HG02884 (cell line): ENCODE measurements around the gene DPH2.

Experiments
- ATAC-seq: cut with Tn5 transposase; IDR thresholded peaks from one replicate; pipeline ENCODE4 v1.9.1; 2021; ENCODE audit warnings: mild to moderate bottlenecking, moderate library complexity; ENCODE audit not compliant: unreplicated experiment

The DPH2 gene

DNA sequence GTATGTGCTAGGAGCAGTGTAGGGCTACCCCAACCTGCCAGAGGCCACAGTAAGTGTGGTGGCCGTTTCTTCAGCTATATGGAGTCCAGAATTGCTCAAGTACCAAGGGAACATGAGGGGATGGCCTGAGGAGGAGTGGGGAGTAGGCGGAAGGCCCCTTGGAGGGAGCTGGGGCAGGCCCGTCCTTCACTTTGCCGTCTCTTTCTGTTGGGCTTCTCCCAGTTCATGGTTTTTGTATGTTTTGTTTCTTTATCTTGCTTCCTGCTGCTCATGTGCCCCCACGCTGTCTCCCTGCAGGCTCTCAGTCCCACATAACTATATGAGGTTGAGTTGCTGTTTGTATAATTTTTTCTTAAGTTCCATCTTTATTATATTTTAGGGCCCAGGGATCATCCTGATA, 5.9 kb upstream of the DPH2 start:
- ATAC-seq, result no peak

DNA sequence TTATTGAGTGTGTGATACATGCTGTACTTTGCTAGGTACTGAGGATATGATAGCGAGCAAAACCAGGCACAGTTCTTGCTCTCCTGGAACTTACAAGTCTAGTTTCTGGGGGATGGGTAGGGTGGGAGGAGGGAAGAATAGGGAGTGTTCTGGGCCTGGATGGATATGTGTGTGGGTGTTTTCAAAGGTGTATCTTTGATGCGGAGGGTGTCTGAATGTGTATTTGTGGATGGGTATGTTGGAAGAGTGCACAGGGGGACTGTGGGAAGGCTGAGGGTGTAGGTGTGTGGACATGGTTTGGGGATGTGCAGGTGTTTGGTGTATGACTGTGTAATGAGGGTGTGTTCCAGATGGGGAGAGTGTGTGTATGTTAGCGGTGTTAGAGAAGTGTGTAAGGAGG, 4.5 kb upstream of the DPH2 start:
- no peak for ATAC-seq

DNA sequence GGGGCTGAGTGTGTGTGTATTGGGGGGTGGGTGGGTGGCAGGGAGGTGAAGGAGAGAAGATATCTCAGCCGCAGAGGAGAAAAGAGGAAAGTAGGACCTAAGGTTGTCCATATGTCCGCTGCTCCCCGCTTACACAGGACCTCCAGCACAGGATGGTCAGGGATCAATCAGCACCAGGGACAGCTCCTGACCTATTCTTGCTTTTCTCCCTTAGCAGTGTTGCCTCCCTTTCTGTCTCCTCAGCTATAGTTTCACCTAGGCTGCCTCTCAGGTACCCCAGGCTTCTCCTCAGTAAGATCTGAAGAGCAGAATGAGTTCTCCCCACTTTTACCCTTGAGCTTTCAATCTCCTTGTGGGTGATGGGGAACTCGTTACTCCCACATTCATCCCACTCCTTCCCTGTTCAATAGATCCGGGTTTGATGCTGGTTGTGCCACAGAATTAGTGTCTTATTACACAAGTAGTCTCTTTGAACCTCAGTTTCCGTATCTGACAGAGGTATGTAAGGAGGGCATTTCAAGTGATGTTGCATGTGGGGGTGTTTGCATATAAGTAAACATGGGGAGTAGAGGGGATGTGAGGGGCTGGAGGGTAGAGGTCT, 1.4 kb upstream of the DPH2 start:
- no peak for ATAC-seq

DNA sequence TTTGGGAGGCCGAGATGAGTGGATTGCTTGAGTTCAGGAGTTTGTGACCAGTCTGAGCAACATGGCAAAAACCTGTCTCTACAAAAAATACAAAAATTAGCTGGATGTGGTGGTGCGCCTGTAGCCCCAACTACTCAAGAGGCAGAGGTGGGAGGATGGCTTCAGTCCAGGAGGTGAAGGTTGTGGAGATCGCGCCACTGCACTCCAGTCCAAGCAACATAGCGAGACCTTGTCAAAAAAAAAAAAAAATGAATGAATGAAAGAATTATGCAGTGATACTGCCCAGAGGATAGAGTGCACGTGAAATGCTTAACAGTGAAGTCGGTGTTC, 429 bp upstream of the DPH2 start:
- no peak for ATAC-seq

DNA sequence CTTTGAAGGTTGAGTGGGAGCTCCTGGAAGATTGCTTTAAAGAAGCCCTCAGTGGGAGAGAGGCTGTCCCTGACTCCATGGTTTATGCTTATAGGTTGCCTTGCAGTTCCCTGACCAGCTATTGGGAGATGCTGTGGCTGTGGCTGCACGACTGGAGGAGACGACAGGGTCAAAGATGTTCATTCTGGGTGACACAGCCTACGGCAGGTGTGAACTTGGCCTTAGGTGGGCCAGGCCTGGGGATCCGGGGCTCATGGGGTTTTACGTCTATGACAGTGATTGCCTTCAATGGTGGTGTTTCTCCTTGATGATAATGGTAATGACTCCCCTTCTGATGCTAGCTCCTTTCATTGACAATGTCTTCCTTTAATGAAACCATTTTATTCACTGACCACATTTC, 692 bp downstream of the DPH2 start:
- no peak for ATAC-seq

DNA sequence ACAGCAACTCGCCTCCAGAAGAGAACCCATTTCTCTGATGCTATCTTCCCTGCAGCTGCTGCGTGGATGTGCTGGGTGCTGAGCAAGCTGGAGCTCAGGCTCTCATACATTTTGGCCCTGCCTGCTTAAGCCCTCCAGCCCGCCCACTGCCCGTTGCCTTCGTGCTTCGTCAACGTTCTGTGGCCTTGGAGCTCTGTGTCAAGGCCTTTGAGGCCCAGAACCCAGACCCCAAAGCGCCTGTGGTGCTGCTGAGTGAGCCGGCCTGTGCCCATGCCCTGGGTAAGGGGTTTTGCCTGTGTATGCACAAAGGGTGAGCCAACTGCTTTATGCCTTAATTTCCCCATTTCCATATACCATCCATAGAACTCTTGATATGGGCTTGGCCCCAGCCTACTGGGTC, 1.1 kb downstream of the DPH2 start:
- no peak for ATAC-seq

DNA sequence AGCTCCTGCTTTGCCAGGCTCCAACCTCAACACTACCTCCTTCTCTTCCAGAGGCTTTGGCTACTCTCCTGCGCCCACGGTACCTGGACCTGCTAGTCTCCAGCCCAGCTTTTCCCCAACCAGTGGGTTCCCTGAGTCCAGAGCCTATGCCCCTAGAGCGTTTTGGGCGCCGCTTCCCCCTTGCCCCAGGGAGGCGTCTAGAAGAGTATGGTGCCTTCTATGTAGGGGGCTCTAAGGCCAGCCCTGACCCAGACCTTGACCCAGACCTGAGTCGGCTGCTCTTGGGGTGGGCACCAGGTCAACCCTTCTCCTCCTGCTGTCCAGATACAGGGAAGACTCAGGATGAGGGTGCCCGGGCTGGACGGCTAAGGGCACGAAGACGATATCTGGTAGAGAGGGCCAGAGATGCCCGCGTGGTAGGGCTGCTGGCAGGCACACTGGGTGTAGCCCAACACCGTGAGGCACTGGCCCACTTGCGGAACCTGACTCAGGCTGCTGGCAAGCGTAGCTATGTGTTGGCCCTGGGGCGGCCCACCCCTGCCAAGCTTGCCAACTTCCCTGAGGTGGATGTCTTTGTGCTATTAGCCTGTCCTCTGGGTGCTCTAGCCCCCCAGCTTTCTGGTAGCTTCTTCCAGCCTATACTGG, 1.6 kb downstream of the DPH2 start:
- no peak for ATAC-seq

DNA sequence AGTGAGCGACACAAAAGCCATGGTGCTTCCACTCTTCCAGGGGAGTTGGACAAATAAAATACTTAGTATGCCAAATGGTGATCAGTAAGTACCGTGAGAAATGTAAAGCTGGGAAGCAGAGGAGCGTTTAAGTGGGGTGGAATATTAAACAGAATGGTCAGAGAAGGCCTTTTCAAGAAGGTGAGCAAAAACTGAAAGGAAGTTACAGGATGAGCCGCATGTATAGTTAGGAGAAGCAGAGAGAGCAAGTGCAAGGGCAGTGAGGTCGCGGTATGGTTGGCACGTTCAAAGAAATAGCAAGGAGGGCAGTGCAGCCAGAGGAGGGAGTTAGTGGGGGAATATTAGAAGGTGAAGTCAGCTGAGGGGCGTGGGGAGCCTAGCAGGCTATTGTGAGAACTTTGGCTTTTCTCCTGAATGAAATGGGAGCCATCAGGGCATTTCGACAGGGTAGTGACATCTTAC, 4.2 kb downstream of the DPH2 start:
- no peak for ATAC-seq

DNA sequence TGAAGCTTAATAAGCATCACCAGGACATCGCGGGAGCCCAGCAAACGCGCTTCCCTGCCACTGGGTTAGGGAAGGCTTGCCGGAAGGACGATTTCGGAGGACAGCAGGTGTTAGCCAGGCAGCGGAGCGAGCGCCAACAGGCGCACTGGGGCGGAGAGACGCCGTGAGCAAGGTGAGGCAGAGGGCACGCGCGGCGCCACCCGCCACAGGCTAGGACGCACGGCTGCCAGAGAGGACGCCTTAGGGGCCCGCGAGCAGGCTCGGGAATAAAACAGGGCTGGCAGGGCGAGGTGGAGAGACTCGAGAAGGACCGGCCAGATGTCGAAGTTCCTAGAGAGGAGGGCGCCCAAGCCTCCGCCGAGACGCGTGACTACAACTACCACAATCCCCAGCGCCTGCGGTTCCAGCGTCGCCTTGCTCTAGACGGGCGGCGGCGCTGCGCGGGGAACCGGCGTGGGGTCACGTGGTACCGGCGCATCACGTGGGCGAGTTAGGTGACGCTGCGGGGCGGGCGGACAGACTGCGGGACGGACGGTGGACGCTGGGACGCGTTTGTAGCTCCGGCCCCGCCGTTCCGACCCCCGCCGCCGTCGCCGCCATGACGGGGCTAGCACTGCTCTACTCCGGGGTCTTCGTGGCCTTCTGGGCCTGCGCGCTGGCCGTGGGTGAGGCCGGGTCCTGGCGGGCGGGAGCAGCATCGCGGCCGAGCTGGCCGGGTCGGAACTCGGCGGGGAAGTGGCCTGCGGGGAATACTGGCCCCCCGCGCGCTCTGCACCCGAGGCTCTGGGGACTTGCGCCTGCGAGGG, 4.8 kb downstream of the DPH2 start, which contains the start of gene ATP6V0B:
Gene ATP6V0B, plus strand, starts transcription at position 518 of the 806 bp plus-strand sequence. Its CDS starts 81 bp downstream, at position 599.
- ATAC-seq, result peak; percentile 60

DNA sequence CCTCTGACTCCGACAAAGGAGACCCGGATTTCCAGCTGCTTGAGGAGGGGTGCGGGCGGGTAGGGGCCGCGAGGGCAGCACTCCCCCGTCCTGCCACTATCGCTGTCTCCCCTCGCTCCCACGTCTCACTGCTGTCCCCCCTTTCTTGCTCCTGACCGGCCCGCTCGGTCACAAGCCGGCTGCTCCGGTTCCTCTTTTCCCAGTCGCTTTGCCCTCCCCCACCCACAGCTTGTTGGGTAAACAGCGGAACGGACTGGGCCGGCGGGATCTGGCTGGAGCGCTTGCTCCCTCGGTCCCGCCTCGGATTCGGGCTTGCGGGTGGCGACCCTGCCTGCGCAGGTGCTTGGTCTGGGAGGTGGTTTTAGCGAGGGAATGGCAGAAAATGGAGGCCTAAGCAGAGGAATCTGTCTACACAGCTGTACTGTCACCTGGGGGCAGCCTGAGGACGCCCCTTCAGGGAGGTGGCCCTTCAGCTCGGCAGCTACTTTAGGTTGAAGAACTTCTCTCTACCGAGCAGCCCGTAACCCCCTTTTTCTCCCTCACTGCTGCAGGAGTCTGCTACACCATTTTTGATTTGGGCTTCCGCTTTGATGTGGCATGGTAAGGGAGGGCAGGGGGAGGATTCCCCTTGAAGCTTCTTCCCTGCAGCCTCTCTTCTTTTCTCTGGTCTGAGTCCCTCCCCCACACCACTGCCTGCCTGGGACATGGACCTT, 5.6 kb downstream of the DPH2 start:
- no peak for ATAC-seq

DNA sequence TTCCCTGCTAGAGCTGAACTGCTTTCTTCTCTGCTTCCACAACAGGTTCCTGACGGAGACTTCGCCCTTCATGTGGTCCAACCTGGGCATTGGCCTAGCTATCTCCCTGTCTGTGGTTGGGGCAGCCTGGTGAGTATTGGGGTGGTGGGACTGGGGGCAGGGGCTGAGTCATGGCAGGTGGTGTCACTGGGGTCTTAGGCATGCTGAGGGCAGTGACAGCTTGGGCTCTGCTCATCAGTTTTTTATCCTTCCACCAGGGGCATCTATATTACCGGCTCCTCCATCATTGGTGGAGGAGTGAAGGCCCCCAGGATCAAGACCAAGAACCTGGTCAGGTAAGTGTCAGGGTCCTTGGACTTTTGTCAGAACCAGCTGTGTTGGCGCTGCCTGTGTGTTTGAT, 6.2 kb downstream of the DPH2 start:
- no peak for ATAC-seq

DNA sequence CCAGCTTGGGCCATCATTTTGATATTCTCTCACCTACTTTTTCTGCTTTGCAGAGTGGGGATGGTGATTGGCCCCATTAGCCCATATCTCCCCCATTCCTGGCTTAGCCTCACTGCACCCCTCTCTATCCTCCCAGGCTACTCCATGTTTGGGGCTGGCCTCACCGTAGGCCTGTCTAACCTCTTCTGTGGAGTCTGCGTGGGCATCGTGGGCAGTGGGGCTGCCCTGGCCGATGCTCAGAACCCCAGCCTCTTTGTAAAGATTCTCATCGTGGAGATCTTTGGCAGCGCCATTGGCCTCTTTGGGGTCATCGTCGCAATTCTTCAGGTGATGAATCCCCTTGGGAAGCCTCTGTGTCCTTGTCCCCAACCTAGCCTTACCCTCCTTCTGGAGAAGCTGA, 7.1 kb downstream of the DPH2 start:
- no peak for ATAC-seq

DNA sequence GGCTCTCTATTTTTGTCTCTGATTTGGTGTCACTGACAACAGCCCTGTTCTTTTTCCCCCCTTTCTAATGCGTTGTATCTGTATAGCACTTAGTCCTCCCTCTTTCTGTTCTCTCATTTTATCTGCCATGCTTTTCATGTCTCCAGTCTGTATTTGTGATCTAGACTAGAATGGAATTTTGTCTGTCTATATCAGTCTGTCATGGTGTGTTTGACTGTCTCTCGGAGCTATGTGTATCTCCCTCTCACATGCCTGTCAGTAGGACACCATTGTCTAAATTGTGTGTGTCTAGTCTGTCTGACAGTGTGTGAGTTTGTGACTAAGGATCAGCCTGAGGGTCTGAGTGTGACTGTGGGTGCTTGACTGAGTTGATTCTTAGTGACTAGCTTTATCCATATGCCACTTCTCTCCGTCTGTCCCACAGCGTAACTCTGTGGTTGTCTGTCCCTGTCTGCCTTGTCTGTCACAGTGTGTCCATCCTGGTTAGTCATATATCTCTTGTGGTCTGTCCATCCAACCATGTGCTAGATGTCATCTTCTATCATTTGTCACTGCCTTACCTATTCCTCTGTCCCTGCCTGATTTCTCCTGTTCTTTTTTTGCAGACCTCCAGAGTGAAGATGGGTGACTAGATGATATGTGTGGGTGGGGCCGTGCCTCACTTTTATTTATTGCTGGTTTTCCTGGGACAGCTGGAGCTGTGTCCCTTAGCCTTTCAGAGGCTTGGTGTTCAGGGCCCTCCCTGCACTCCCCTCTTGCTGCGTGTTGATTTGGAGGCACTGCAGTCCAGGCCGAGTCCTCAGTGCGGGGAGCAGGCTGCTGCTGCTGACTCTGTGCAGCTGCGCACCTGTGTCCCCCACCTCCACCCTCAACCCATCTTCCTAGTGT, 7.8 kb downstream of the DPH2 start:
- ATAC-seq, result no peak

DNA sequence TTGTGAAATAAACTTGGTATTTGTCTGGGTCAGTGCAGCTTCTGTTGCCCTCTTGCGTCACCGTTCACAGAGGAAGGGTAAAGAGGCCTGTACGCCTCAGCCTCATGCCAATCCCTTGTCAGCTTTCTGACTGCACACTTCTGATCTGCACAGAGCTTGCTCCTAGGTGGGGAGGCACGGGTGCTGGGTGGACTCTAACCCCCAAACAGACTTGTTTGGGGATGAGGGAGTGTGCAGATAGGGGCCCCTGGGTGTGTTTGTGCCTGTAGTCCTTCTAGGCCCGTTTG, 8.4 kb downstream of the DPH2 start:
- no peak for ATAC-seq

DNA sequence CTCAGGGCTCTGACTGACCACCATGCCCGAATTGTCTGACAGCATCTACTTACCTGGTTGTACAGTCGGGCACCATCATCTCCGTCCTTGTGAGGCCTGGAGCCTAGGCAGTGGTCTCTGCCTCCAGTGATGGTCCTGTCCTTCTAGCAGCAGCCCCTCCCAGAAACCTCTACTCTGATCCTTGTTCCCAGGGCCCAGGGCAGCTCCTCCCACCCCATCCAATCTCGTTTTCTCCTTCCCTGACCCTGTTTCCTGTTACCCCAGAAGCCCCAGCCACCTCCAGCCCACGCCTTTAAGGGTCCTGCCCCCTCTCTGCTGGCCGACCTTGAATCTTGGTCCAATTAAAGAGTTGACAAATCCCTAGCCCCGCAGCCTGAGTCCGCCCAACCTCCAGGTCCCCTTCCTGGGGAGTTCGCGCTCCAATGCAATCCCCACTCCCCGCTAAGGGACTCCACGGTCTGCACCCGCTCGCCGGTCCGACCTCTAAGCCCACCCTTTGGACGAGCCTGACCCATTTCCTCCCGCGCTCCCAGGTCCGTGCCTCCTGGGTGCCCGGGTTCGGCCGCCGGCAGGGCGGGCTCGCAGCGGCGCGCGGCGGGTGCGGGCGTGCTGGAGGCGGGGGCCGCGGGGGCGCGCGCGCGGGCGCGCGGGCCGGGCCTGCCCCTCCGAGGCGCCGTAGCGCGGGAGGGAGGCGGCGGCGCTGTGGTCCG, 8.9 kb downstream of the DPH2 start, which contains the start of gene B4GALT2:
Gene B4GALT2, plus strand, starts transcription at position 660 of the 710 bp plus-strand sequence. CDS start 1,951 bp downstream, outside the sequence.
- ATAC-seq, result no peak

DNA sequence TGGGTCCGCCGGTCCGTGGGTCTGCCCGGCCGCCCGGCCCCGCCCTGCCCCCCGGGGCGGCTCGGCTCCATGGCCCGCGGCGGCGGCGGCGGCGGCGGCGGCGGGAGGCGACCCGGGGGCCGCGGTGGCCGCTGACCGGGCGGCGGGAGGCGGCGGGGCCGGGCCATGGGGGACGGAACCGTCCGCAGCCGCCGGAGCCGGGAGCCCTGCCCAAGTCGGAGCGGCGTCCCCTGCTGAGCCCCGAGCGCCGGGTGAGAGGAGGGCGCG, 9.4 kb downstream of the DPH2 start:
- ATAC-seq, result no peak

DNA sequence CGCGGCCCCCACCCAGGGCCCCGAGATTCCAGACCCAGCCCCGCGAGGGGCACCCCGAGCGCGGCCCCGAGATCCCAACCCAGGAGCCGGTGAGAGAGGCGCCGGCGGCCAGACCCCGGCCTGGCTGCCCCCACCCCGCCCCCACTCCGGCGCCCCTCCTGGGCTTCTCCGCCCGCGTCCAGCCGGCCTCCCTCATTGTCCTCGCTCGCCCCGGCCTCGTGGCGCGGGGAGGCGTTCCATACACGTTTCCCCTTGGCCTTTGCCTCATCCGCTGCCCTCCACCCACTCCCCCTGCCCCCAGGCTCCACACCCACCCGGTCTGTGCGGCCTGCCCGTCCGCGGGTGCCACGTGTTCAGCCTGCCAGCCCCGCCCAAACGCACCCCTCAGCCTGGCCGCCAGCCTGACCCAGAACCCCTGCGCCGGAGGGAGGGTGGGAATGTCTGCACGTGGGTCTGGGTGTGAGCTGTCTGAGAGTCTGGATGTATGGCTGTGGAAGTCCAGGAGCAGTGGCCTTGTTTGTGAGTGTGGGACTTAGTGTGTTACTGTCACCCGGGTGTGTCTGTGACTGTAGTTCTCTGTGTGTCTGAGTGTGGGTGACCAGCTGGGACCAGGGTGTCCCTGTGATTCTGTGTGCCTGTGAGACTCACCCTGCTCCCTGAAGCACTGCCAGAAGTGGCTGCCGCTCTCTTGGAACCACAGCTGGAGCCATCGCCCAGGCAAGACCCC, 9.9 kb downstream of the DPH2 start:
- no peak for ATAC-seq

DNA sequence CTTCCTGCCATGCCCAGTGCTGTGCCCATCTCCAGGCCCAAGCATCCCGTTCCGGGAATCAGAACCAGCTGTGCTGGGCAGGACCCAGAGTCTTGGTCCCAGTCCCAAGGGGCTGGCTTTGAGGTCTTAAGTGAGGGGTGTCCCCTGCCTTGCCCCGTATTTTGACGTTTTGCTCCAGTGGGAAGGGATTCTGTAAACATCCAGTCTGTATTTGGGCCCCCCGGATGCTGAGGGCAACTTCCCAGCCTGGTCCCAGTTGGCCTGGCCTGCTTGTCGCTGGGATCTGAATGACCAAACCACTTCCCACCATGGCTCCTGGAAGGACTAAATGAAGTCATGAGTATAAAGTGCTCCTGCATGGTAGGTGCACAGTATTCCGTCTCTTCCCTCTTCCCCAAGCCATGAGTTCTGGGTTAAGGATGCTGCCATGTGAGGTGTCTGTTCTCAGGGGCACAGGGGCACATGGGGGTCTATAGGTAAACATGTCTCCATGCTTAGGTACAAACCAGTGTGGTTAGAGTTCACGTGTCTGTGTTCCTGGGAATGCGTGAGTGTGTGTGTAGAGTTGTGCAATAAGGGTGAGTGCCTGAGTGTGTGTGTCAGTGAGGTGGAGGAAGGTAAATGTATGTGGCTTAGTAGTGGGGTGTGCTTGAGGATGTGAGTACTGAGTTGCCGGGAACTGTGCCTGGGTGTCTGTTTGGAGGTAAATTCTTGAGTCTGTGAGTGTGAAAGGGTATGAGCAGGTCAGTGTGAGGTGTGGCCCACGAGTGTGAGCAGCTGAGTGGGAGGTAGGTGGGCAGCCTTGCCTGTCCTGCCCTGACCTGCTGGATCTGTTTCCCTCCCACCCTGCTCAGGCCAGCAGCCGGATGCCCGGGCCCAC, 10.7 kb downstream of the DPH2 start:
- ATAC-seq, result no peak

DNA sequence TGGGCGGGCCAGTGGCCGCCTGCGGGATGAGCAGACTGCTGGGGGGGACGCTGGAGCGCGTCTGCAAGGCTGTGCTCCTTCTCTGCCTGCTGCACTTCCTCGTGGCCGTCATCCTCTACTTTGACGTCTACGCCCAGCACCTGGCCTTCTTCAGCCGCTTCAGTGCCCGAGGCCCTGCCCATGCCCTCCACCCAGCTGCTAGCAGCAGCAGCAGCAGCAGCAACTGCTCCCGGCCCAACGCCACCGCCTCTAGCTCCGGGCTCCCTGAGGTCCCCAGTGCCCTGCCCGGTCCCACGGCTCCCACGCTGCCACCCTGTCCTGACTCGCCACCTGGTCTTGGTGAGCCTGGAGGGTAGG, 11.3 kb downstream of the DPH2 start:
- no peak for ATAC-seq
